ENCODE results near the gene ADAMTS12. TPM values are rescaled to one million over a fixed set of nuclear protein-coding genes. Genes with fewer than 3 reads are reported as not detected.

The ADAMTS12 gene
- total and polyA plus RNA-seq, 2 donors: 2.5 to 28.8 TPM

GRCh38 chr5:33764786-33765185 lies 127.0 kb downstream of the ADAMTS12 start:
- Histone ChIP-seq H3K4me1 (ENCODE audit: insufficient read depth) (no peaks in the 10 kb centered on the region), H3K27ac (ENCODE audit: low read depth) (no peak overlapping the region), H3K4me3 (ENCODE audit: low read depth, low read length) (no peak overlapping the region), H3K36me3 (ENCODE audit: insufficient read depth) (no peaks in the 10 kb centered on the region)
- DNase-seq (ENCODE audit: extremely low spot score): no peak
- 77% methylated on average over 3 of the region's 3 CpGs for WGBS

DNA sequence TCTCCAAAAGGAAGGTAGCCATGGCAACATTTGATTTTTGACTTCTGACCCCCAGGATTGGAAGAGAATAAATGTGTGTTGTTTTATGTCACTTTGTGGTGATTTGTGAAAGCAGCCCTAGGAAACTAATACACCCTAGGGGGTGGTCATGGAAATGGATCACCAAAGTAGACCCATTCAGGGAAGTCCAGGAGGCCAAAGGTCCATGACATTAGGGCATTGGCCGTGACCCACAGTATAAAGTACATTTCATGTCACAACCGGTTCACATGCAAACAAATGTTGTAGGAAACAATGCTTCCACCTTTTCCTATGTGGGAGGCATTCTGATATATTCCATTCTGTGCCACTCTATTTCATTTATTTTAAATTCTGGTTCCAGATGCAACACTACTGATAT lies 128.4 kb downstream of the ADAMTS12 start:
- Histone ChIP-seq H3K36me3 (ENCODE audit: insufficient read depth) (no peaks in the 10 kb centered on the region), H3K27ac (ENCODE audit: low read depth) (no peak overlapping the region), H3K4me3 (ENCODE audit: low read depth, low read length) (no peak overlapping the region), H3K4me1 (ENCODE audit: insufficient read depth) (no peaks in the 10 kb centered on the region)
- WGBS: 92% methylated on average over 2 of the region's 2 CpGs
- no peak for DNase-seq (ENCODE audit: extremely low spot score)

- H3K27ac ChIP-seq (ENCODE audit: low read depth): no peak overlapping the region
- DNase-seq (ENCODE audit: extremely low spot score): no peak
- no peaks in the 10 kb centered on the region for H3K4me1 ChIP-seq (ENCODE audit: insufficient read depth)
- no peak overlapping the region for H3K4me3 ChIP-seq (ENCODE audit: low read depth, low read length)
- no peaks in the 10 kb centered on the region for H3K36me3 ChIP-seq (ENCODE audit: insufficient read depth)
- 76% methylated on average over 1 of the region's 1 CpG for WGBS
Observed at GRCh38 chr5:33762859-33763258, 128.9 kb downstream of the ADAMTS12 start.

DNA sequence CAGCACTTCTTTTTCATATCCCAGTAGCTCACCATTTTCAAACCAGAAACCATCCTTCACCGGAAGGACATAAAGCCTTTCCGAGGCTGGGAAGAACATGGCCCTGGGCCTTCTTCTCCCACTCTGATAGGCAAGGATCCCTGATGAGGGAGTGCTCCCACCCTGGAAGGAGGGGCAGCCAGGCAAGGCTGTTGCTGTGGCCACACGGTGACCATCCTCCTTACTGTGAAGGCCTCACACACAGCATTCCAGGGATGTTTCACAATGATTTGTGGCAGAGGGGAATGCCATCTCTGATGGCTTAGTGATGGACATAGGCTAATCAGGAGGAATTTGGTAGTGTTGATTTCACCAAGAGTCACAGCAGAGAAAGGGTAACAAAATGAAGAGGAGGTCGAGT lies 130.7 kb downstream of the ADAMTS12 start:
- DNase-seq (ENCODE audit: extremely low spot score): no peak
- no peaks in the 10 kb centered on the region for H3K4me1 ChIP-seq (ENCODE audit: insufficient read depth)
- 72% methylated on average over 4 of the region's 4 CpGs for WGBS
- no peak overlapping the region for H3K27ac ChIP-seq (ENCODE audit: low read depth)
- H3K4me3 ChIP-seq (ENCODE audit: low read depth, low read length): no peak overlapping the region
- H3K36me3 ChIP-seq (ENCODE audit: insufficient read depth): no peaks in the 10 kb centered on the region

GRCh38 chr5:33758737-33759136 lies 133.1 kb downstream of the ADAMTS12 start:
- 88% methylated on average over 2 of the region's 2 CpGs for WGBS
- DNase-seq (ENCODE audit: extremely low spot score): no peak
- Histone ChIP-seq H3K36me3 (ENCODE audit: insufficient read depth) (no peaks in the 10 kb centered on the region), H3K27ac (ENCODE audit: low read depth) (no peak overlapping the region), H3K4me3 (ENCODE audit: low read depth, low read length) (no peak overlapping the region), H3K4me1 (ENCODE audit: insufficient read depth) (no peaks in the 10 kb centered on the region)

GRCh38 chr5:33756491-33756890 lies 135.3 kb downstream of the ADAMTS12 start:
- H3K4me1 ChIP-seq (ENCODE audit: insufficient read depth): no peaks in the 10 kb centered on the region
- no peak for DNase-seq (ENCODE audit: extremely low spot score)
- WGBS: 83% methylated on average over 2 of the region's 2 CpGs
- H3K36me3 ChIP-seq (ENCODE audit: insufficient read depth): no peaks in the 10 kb centered on the region
- no peak overlapping the region for H3K27ac ChIP-seq (ENCODE audit: low read depth)
- no peak overlapping the region for H3K4me3 ChIP-seq (ENCODE audit: low read depth, low read length)

DNA sequence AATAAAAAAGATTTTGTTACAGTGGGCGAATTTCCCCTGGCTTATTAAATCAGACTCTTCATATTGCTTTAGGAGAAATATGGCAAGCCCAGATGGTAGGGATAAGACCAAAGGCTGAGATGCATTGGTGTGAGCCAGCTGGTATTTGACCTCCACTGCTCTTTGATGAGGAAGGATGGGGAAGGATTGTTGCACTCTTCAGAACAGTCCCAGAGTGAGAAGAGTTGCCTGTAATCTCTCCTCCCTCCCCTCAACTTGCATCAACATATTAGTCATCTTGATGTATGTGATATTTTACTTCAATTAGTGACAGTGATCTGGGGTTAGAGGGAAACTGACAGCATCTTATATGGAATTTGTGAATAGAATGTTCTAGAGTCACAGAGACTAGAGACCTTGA lies 136.6 kb downstream of the ADAMTS12 start:
- Histone ChIP-seq H3K4me3 (ENCODE audit: low read depth, low read length) (no peak overlapping the region), H3K4me1 (ENCODE audit: insufficient read depth) (no peaks in the 10 kb centered on the region), H3K36me3 (ENCODE audit: insufficient read depth) (no peaks in the 10 kb centered on the region), H3K27ac (ENCODE audit: low read depth) (no peak overlapping the region)
- no peak for DNase-seq (ENCODE audit: extremely low spot score)
- 94% methylated on average over 1 of the region's 1 CpG for WGBS

- DNase-seq (ENCODE audit: extremely low spot score): no peak
- H3K4me1 ChIP-seq (ENCODE audit: insufficient read depth): no peaks in the 10 kb centered on the region
- no peaks in the 10 kb centered on the region for H3K36me3 ChIP-seq (ENCODE audit: insufficient read depth)
- no peak overlapping the region for H3K4me3 ChIP-seq (ENCODE audit: low read depth, low read length)
- 89% methylated on average over 4 of the region's 4 CpGs for whole genome bisulfite sequencing
- H3K27ac ChIP-seq (ENCODE audit: low read depth): no peak overlapping the region
Observed at GRCh38 chr5:33753704-33754103, 138.1 kb downstream of the ADAMTS12 start.

DNA sequence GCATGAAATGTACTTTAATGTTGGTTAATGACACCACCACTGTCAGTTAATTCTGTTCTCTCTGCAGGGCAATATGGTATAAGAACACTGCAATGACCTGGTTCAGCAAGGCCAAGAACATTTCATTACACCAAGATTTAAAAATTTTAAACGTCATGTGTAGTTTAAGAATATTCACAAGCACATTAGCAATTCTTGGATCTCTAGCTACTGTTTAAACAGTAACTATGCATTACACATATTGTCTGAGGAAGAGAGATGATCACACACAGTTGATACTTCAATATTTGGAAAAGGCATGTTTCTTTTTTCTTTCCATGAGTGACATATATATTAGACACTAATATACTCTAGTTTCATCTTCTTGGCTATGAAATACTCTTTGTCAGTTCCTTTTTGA lies 143.0 kb downstream of the ADAMTS12 start:
- H3K4me1 ChIP-seq (ENCODE audit: insufficient read depth): no peaks in the 10 kb centered on the region
- DNase-seq (ENCODE audit: extremely low spot score): no peak
- H3K36me3 ChIP-seq (ENCODE audit: insufficient read depth): no peaks in the 10 kb centered on the region
- H3K4me3 ChIP-seq (ENCODE audit: low read depth, low read length): no peak overlapping the region
- no peak overlapping the region for H3K27ac ChIP-seq (ENCODE audit: low read depth)
- WGBS: 87% methylated on average over 1 of the region's 1 CpG

- no peak for DNase-seq (ENCODE audit: extremely low spot score)
- Histone ChIP-seq H3K27ac (ENCODE audit: low read depth) (no peak overlapping the region), H3K36me3 (ENCODE audit: insufficient read depth) (no peaks in the 10 kb centered on the region), H3K4me1 (ENCODE audit: insufficient read depth) (no peaks in the 10 kb centered on the region), H3K4me3 (ENCODE audit: low read depth, low read length) (no peak overlapping the region)
- 83% methylated on average over 1 of the region's 1 CpG for WGBS
Observed at GRCh38 chr5:33745101-33745770, 146.6 kb downstream of the ADAMTS12 start.

DNA sequence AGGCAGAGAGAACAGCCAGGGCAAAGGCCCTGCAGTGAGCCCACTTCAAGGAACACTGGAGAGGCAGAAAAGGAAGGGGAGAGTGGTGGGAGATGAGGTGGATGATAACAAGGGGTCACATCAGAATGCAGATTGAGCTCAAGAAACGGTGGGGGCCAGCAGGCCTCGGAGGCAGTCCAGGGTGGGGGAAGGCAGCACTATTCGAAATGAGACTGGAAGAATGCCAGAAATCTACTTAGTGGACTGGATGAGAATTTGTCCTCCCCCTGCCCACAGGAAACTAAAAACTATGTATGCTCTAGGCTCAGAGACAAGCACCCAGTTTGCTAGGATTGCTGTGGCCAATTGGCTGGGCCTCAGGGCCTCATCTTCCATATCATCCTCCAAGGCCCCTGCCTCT lies 148.7 kb downstream of the ADAMTS12 start:
- WGBS: 41% methylated on average over 3 of the region's 3 CpGs
- DNase-seq (ENCODE audit: extremely low spot score): no peak
- Histone ChIP-seq H3K36me3 (ENCODE audit: insufficient read depth) (no peaks in the 10 kb centered on the region), H3K4me1 (ENCODE audit: insufficient read depth) (no peaks in the 10 kb centered on the region), H3K4me3 (ENCODE audit: low read depth, low read length) (no peak overlapping the region), H3K27ac (ENCODE audit: low read depth) (no peak overlapping the region)

GRCh38 chr5:33742181-33742580 lies 149.6 kb downstream of the ADAMTS12 start:
- H3K4me3 ChIP-seq (ENCODE audit: low read depth, low read length): no peak overlapping the region
- no peaks in the 10 kb centered on the region for H3K4me1 ChIP-seq (ENCODE audit: insufficient read depth)
- WGBS: 36% methylated on average over 2 of the region's 2 CpGs
- H3K27ac ChIP-seq (ENCODE audit: low read depth): no peak overlapping the region
- no peaks in the 10 kb centered on the region for H3K36me3 ChIP-seq (ENCODE audit: insufficient read depth)
- DNase-seq (ENCODE audit: extremely low spot score): no peak

DNA sequence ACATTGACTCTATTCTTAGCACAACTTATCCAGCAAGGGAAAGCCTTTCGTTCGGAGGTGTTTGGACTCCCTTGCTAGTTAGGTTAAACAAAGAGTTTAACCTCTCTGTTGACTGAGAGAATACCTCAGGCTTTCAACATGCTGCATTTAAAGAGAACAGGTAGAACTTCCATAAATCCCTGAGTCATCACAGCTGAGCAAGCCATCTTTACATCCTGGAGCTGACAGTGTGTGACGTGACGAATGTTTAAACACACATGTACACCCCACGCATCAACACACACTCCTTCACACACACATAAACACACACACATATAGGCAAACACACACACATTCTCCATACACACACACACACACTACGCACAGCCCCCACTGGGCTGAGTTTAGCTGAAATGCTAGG lies 152.8 kb downstream of the ADAMTS12 start:
- DNase-seq (ENCODE audit: extremely low spot score): no peak
- WGBS: 81% methylated on average over 6 of the region's 6 CpGs
- Histone ChIP-seq H3K4me3 (ENCODE audit: low read depth, low read length) (no peak overlapping the region), H3K4me1 (ENCODE audit: insufficient read depth) (no peaks in the 10 kb centered on the region), H3K36me3 (ENCODE audit: insufficient read depth) (no peaks in the 10 kb centered on the region), H3K27ac (ENCODE audit: low read depth) (no peak overlapping the region)

DNA sequence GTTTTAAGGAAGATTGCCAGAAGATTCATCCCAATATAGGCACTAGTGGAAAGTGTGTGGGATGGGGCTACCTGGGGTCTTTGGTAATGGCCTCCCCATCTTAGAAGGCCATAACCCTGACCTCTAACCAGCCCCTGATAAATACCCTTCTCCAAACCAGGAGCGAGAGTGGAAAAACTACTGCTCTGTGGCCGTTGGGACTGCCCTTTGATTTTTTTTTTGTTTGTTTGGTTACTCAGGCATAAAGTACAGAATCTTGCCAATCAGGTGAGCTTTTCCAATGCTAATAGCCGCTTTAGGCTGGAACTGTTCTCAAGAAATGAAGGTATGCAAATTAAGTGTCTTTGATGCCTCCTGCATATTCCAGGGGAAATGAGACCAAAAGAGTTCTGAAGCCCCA lies 153.7 kb downstream of the ADAMTS12 start:
- no peak for DNase-seq (ENCODE audit: extremely low spot score)
- H3K27ac ChIP-seq (ENCODE audit: low read depth): no peak overlapping the region
- no peak overlapping the region for H3K4me3 ChIP-seq (ENCODE audit: low read depth, low read length)
- H3K4me1 ChIP-seq (ENCODE audit: insufficient read depth): no peaks in the 10 kb centered on the region
- no peaks in the 10 kb centered on the region for H3K36me3 ChIP-seq (ENCODE audit: insufficient read depth)
- 89% methylated on average over 3 of the region's 3 CpGs for WGBS

GRCh38 chr5:33737697-33738096 lies 154.1 kb downstream of the ADAMTS12 start:
- Histone ChIP-seq H3K36me3 (ENCODE audit: insufficient read depth) (no peaks in the 10 kb centered on the region), H3K4me1 (ENCODE audit: insufficient read depth) (no peaks in the 10 kb centered on the region), H3K4me3 (ENCODE audit: low read depth, low read length) (no peak overlapping the region), H3K27ac (ENCODE audit: low read depth) (no peak overlapping the region)
- no peak for DNase-seq (ENCODE audit: extremely low spot score)
- WGBS: 89% methylated on average over 2 of the region's 2 CpGs

All from urinary bladder (tissue), 4 donors.